Mesothelial cell of epicardium (in vitro differentiated cells): ENCODE data around the gene OBP2B. TPM values are rescaled to one million over a fixed set of nuclear protein-coding genes. Genes with fewer than 3 reads are reported as not detected.

Experiments used
- DNase-seq, 2 experiments: peaks; one replicate each; pipeline ENCODE4 v3.0.0; 2021; ENCODE audit warnings: low spot score in 2 of 2; ENCODE audit not compliant: unreplicated experiment in 2 of 2
- H3K27ac Mint-ChIP-seq: 2 replicates; pipeline ENCODE4 v1.8.0; 2021; ENCODE audit warnings: mixed read lengths
- H3K27me3 Mint-ChIP-seq: 2 replicates; pipeline ENCODE4 v1.8.0; 2021; ENCODE audit warnings: low read depth, mixed read lengths
- H3K36me3 Mint-ChIP-seq: 2 replicates; pipeline ENCODE4 v1.8.0; 2021; ENCODE audit warnings: mixed read lengths
- H3K4me1 Mint-ChIP-seq: 2 replicates; pipeline ENCODE4 v1.8.0; 2021; ENCODE audit warnings: mixed read lengths
- H3K4me3 Mint-ChIP-seq: 2 replicates; pipeline ENCODE4 v1.8.0; 2021; ENCODE audit warnings: mild to moderate bottlenecking, moderate library complexity, mixed read lengths
- H3K9me3 Mint-ChIP-seq: 2 replicates; pipeline ENCODE4 v1.8.0; 2021; ENCODE audit warnings: mixed read lengths
- CTCF ChIP-seq: fragments of 200-600 bp; sonication (generic); IDR thresholded peaks from one replicate; pipeline ENCODE4 v1.5.0; 2021; ENCODE audit warnings: antibody characterized with exemption; ENCODE audit not compliant: unreplicated experiment
- total RNA-seq: library from RNA; stranded (reverse); gene quantifications from 3 replicates; pipeline ENCODE4 v1.2.1, GENCODE V29; 2021

OBP2B gene
- total RNA-seq, 1 donor from 2014 or later: not detected

GRCh38 chr9:133250741-133251170, 41.7 kb upstream of the OBP2B start:
- TF ChIP-seq CTCF: no peak
- H3K4me3 Mint-ChIP-seq: peak overlapping the region; percentile 32
- H3K27me3 Mint-ChIP-seq: peaks cover 1% of the 10 kb centered on the region
- no peak for DNase-seq
- no peaks in the 10 kb centered on the region for H3K36me3 Mint-ChIP-seq
- peak overlapping the region; percentile 88 for H3K27ac Mint-ChIP-seq
- peaks cover 6% of the 10 kb centered on the region for H3K9me3 Mint-ChIP-seq
- peaks cover 28% of the 10 kb centered on the region for H3K4me1 Mint-ChIP-seq

GRCh38 chr9:133249337-133249736, 40.3 kb upstream of the OBP2B start:
- no peak for DNase-seq
- Mint-ChIP-seq H3K9me3 (peaks cover 6% of the 10 kb centered on the region), H3K4me3 (no peak overlapping the region), H3K36me3 (no peaks in the 10 kb centered on the region), H3K27ac (no peak overlapping the region), H3K27me3 (peaks cover 1% of the 10 kb centered on the region), H3K4me1 (peaks cover 29% of the 10 kb centered on the region)
- TF ChIP-seq CTCF: no peak

- Mint-ChIP-seq H3K4me1 (peaks cover 29% of the 10 kb centered on the region), H3K36me3 (no peaks in the 10 kb centered on the region), H3K4me3 (no peak overlapping the region), H3K9me3 (peaks cover 6% of the 10 kb centered on the region), H3K27me3 (peaks cover 1% of the 10 kb centered on the region), H3K27ac (no peak overlapping the region)
- no peak for TF ChIP-seq CTCF
- no peak for DNase-seq
Observed at GRCh38 chr9:133248726-133249295, 39.8 kb upstream of the OBP2B start.

- no peaks in the 10 kb centered on the region for H3K9me3 Mint-ChIP-seq
Observed at GRCh38 chr9:133247632-133248031, 38.6 kb upstream of the OBP2B start.

GRCh38 chr9:133246991-133247390, 37.9 kb upstream of the OBP2B start:
- peaks cover 23% of the 10 kb centered on the region for H3K4me1 Mint-ChIP-seq
- no peaks in the 10 kb centered on the region for H3K36me3 Mint-ChIP-seq
- no peak for TF ChIP-seq CTCF
- no peak overlapping the region for H3K4me3 Mint-ChIP-seq
- DNase-seq: no peak
- H3K9me3 Mint-ChIP-seq: no peaks in the 10 kb centered on the region
- peaks cover 1% of the 10 kb centered on the region for H3K27me3 Mint-ChIP-seq
- H3K27ac Mint-ChIP-seq: no peak overlapping the region

More at GRCh38 chr9:133247632-133248031, 38.6 kb upstream of the OBP2B start:
- H3K27ac Mint-ChIP-seq: no peak overlapping the region
- DNase-seq: no peak
- H3K4me1 Mint-ChIP-seq: peaks cover 23% of the 10 kb centered on the region
- TF ChIP-seq CTCF: no peak
- peaks cover 1% of the 10 kb centered on the region for H3K27me3 Mint-ChIP-seq
- no peak overlapping the region for H3K4me3 Mint-ChIP-seq
- H3K36me3 Mint-ChIP-seq: no peaks in the 10 kb centered on the region

GRCh38 chr9:133246562-133246961, 37.5 kb upstream of the OBP2B start:
- Mint-ChIP-seq H3K36me3 (no peaks in the 10 kb centered on the region), H3K27ac (no peak overlapping the region), H3K4me1 (peaks cover 23% of the 10 kb centered on the region), H3K27me3 (peaks cover 1% of the 10 kb centered on the region), H3K9me3 (no peaks in the 10 kb centered on the region), H3K4me3 (no peak overlapping the region)
- no peak for DNase-seq
- no peak for TF ChIP-seq CTCF
